ENCODE data around the gene BEST2.

Gene BEST2

DNA sequence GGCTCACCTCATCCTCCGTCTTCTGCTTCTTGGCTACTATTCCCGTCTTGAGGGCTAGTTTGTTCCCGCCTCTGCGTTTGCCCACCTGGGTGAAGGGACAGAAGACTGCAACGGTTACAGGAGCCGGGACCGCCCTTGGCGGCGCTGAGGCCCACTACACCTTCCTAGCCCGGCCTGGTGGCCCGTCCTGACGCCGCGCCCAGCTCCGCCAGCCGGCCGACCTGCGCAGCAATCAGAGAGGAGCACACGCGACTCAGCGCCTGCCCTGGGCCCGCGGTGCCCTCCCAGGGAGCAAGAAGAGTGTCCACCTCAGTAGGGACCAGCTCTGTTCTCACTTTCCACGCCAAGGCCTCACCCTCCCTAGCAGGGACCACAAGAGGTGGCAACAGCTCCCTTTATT lies 20.3 kb upstream of the BEST2 start:
- no peak for DNase-seq

DNA sequence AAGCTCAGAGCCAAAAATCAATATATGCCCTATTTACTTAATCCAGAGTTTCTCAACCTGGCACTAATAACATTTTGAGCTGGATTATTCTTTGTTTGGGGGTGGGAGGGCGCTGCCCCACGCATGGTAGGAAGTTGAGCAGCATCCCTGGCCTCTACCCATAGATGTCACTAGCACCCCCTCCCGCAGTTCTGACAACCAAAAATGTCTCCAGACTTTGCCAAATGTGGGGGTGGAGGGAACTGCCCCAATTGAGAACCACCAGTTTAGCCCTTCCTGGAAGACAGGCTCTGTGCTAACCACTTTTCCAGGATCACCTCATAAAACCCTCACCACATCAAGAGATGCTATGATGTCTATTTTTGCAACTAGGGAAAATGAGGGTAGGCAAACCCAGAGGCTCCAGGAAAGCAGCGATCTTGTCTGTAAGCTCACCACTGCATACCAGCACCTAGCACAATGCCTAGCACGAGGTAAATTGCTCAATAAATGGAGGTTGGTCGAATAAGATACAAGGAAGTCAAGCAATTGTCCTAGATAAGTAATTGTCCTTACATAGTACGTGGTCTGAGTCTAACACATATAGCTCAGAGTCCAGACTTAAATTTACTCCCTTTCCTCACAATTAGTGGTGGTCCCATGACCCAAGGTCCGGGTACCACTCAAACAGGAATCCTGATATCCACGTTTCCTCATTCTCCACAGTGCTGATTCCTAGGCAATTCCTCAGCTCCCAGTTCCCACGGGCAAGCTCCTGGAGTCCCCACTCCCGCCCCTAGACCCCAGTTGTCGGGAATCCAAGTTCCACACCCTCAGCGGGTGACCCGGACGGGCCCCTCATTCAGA lies 18.0 kb upstream of the BEST2 start:
- no peak for DNase-seq

DNA sequence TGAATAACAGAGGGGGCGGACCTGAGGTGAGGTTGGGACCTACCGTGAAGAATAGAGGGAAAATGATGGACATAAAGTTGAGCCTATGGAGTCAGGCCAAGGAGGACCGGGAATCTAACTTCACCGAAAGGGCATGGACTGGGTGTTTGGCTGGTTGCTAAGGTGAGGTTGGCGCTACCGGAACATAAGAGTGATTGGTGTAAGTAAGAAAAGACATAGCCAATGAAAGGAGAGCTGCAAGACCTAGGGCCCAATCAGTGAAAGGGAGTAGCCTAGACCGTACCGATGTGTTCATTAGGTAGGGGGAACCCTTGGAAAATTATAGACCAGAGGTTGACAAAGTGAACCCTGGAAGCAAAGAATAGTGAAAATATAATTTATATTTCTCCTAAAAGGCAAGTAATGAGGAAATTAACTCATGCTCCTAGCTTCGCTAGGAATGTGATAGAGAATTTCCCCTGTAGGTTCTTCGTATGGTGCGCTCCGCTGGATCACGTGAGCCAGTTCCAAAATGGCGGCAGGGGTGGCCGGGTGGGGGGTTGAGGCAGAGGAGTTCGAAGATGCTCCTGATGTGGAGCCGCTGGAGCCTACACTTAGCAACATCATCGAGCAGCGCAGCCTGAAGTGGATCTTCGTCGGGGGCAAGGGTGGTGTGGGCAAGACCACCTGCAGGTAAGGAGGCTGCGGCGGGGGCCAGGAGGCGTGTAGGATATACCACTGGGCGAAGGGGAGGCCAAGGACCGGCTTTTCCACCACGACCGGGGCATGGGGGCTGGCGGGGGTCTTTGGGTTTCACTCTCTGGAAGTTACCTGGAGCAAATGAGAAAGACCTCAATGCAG lies 14.4 kb upstream of the BEST2 start, which contains the start of gene GET3:
Gene GET3, plus strand, starts transcription at position 503 of the 840 bp plus-strand sequence. Its CDS starts 9 bp downstream, at position 512.
- peak; percentile 81 for DNase-seq

DNA sequence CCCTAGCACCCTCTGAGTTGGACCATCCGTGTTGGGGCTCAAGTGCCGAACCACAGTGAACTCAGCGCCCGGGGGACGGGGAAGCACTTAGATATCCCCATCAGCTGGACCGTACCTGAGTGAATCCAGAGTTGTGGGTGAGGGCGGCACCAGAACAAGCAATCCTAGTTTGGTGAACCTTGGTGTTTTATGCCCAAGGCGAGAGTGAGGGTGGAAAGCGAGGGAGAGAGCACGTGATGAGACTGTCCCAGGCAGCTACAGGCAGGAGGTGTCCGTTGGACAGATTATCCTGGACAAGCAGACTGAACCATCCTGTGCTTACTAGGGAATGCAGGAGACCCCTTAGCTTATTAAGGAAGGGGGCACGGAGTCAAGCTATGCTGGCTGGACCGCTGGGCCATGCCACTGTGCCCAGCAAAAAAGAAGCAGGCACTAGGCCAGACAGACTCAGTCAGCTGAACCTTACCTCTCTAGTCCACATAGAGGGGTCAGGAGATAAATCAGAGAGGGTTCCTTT lies 13.7 kb upstream of the BEST2 start:
- no peak for DNase-seq

DNA sequence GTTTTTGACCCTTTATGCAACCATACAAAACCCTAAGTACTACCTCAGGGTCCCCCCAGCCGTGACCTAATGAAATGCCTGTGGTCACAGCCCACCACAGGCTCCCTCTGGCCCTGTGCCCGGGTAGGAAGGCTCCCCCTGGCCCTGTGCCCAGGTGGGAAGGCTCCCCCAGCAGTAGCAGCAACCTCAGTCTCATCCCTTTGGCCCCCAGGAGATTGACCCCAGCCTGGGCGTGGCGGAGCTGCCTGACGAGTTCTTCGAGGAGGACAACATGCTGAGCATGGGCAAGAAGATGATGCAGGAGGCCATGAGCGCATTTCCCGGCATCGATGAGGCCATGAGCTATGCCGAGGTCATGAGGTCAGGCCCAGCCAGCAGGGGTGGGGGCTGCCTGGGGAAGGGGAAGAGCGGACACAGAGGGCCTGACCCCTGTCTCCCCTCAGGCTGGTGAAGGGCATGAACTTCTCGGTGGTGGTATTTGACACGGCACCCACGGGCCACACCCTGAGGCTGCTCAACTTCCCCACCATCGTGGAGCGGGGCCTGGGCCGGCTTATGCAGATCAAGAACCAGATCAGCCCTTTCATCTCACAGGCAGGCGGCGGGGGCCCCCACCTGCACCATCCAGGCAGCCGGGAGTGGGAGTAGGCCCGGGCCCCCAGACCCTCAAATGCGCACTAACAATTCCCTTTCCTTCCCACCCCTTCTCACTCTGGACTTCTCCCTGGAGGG lies 6.3 kb upstream of the BEST2 start:
- no peak for DNase-seq

DNA sequence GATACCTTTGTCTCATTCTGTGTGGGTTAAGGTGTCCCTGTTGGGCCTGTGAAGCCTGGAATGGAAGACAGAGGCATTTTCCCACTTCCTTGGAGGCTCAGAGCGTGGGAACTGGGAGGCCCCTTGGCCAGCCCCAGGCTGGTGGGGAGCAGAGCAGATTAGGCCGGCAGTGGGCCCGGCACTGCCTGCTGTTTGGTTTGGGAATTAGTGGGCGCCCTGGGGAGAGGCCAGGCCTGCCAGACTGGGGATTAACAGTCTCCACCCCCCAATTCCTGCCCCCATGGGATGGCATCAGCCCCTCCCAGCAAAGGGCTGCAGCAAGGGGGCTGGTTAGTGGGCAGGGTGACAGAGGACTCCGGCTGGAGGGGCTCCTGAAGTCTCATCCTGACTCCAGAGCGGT lies 3.1 kb upstream of the BEST2 start:
- DNase-seq: no peak

DNA sequence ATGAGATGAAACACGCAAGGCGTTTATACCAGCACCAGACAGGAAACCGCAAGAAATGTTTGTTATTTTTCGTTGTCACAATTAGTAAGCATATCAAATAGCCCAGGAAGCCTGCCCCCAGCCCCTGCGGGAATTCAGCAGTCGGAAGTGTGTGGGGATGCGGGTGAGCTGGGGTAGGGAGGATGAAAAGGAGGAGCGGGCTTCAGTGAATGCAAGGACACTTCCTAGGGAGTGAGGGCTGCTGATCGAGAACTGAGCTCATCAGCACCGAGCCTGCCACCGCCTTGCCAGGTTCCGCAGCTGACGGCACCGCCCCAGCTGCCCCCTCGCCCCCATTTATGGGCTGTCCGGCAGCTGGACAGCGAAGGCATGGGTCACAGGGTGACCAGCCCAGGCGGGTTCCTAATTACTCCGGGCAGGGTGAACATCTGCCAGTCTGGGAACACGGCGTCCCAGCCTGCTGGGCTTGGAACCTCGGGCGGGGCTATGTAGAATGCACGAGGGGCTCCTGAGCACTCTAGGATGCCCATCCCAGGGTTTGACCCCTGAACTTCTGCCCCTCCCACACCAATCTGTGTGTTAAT lies 1.6 kb upstream of the BEST2 start:
- no peak for DNase-seq

DNA sequence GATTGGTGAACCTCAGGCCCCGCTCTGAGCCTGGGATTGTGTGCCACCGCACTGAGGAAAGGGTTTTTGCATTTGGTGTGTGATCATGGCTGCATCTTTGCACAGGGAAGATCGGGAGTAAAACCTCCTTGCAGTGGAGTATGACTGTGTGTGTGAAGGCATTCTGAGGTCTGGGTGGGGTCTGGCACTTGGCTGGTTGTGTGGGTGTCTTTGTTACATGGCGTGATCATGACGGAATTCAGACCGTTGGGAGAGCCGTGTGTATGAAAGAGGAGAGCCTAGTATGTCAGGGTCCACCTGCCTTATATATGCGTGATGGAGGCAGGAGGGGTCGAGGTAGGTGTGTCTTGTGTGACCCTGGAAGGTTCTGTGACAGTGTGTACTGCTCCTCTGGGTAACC lies 740 bp upstream of the BEST2 start:
- DNase-seq: no peak

DNA sequence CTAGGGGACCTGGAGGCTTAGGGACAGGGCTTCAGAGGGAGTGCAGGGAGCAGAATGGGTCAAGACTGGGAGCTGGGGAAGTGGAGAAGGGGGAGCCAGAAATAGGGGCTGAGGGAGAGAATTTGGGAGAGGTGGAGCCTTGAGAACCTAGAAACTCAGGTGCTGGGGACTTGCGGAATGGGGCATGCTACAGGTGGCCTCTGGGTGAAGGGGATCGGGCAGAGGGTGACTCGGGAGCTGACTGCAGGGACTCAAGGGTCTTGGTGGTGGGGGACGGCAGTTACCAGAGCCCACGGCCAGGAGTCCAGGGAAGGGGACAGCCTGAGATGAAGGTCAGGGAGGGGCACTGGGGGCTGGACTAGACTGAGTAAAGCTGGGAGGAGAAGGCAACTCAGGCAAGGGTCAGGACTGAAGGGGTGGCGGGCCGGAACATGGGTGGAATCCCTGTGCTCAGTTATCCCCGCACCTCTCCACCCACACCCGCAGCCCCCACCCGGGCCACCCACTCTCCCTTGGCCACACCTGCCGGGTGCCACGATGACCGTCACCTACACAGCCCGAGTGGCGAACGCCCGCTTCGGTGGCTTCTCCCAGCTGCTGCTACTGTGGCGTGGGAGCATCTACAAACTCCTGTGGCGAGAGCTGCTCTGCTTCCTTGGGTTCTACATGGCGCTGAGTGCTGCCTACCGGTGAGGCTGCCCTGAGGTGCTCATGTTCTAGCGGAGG lies 628 bp downstream of the BEST2 start:
- no peak for DNase-seq

DNA sequence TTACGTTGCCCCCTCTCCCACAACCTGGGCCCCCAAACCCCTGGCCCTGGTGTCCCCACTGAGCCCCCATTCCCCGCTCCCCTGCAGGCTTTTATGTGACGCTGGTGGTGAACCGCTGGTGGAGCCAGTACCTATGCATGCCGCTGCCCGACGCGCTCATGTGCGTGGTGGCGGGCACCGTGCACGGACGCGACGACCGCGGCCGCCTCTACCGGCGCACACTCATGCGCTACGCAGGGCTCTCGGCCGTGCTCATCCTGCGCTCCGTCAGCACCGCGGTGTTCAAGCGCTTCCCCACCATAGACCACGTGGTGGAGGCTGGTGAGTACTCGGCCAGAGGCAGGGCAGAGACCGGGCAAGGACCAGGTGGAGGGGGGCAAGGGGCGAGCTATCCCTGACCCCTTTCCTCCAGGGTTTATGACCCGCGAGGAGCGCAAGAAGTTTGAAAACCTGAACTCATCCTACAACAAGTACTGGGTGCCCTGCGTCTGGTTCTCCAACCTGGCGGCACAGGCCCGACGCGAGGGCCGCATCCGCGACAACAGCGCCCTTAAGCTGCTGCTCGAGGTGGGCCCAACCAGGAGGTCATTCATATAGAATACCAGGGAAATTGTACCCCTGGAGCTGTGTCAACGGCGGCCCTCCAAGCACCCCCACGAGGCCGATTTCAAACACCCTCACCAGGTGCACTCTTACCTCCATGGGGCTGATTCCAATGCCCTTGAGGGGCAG lies 3.0 kb downstream of the BEST2 start:
- no peak for DNase-seq

DNA sequence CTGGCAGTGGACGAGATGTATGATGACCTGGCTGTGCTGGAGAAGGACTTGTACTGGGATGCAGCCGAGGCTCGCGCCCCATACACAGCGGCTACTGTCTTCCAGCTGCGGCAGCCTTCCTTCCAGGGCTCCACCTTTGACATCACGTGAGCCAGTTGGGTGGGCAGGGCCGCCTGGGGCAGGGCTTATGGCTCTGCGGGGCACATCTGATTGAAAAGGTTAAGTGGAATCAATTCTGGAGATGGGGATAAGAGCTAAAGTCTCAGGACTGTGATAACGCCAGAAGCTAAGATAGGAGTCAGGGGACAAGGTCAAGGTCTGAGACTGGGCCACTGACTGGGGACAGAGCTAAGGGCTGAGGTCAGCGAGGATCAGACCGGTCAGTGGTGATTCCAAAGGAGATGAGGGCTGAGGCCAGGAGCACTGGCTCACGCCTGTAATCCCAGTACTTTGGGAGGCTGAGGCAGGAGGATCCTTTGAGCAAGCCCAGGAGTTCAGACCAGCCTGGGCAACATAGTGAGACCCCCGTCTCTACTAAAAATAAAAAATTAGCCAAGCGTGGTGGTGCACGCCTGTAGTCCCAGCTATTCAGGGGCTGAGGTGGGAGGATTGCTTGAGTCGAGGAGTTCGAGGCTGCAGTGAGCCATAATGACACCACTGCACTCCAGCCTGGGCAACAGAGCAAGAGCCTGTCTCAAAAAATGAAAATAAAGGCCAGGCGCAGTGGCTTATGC lies 4.7 kb downstream of the BEST2 start:
- no peak for DNase-seq

DNA sequence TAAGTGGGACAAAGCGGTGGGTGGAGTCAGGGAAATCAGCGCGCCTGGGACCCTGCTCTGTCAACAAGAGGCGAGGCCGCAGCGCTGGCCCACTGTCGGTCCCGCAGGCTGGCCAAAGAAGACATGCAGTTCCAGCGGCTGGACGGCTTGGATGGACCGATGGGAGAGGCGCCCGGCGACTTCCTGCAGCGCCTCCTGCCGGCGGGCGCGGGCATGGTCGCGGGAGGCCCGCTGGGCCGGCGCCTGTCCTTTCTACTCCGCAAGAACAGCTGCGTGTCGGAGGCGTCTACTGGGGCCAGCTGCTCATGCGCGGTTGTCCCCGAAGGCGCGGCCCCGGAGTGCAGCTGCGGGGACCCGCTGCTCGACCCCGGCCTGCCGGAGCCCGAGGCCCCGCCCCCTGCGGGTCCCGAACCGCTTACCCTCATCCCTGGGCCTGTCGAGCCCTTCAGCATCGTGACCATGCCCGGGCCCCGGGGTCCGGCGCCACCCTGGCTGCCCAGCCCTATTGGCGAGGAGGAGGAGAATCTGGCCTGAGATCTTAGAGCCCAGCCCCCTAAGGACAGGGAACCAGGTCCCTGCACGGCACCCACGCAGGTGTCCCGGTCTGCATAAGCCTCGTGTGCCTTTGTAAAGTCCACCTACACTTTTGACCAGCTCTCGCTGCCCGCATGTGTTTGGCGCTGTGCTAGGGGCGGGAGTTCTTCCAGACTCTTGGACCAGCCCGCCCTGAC lies 6.1 kb downstream of the BEST2 start:
- DNase-seq: peak; percentile 94

DNA sequence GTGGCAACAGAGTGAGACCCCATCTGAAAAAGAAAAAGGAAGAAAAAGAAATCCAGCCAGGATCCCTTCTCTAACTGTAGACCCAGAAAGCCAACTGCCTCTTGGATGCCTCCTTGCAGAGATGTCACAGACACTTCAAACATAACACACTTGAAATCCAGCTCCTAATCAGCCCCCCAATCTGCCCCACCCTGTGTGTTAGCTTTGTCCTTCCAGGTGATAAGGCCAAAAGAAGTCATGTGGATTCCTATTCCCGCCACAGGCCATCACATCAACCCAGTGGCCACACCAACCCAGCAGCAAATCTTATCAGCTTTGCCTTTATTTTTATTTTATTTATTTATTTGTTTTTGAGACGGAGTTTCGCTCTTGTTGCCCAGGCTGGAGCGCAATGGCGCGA lies 8.1 kb downstream of the BEST2 start:
- DNase-seq: no peak

DNA sequence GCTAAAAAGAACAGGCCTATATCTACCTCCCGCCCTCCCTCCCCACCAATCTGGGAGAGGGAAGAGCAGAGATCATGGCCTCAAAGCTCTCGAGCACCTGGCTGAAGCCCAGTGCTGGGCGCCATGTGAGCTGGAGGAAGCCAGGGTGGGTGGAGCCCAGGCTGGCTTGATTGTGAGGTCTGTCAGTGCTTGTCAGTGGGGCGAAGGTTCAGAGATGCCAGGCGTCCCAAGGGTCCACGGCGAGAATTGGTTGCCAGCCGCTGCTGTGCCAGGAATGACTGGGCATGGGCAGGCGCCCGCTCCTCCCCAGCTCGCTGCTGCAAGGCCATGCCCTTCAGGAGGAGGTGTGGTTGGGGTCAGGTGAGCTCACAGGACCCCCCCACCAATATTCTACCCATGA lies 11.5 kb downstream of the BEST2 start:
- no peak for DNase-seq

DNA sequence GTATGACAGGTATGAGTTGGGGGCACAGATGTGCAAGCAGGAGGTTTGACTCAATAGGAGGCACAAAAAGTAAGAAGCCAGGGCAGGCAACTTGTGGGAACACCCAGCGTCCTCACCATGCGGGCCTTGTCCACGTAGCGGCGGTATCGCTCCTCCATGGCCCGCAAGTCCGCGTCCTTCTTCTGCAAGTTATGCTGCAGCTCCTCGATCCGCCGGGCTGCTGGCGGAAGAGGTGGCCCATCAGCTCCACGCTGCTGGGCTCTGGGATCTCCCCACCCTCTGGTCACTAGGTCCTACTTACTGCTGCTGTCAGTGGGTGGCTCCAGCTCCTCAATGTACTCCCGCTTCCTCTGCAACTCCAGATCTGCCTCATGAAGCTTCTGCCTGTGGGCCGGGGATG lies 13.1 kb downstream of the BEST2 start:
- no peak for DNase-seq

DNA sequence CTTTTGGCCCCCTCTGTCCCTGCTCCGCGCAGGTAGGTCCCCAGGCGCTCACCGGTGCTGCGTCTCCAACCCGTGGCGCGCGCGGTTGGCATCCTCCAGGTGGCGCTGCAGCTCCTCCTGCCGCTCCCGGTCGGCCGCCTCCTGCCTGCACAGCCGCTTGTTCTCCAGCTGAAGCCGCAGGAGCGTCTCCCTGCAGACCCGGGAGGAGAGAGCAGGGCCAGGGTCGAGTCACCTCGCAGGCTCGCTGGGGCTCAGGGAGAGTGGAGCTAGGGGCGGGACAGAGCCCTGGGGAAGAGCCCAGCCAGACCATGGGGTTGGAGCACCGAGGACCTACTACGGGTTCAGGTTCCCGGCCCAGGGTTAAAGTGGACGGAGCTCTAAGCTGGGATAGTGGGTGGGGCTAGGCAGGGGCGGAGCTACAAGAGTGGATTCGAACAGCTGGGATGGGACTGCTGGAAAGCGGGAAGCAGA lies 14.5 kb downstream of the BEST2 start:
- DNase-seq: peak; percentile 92

DNA sequence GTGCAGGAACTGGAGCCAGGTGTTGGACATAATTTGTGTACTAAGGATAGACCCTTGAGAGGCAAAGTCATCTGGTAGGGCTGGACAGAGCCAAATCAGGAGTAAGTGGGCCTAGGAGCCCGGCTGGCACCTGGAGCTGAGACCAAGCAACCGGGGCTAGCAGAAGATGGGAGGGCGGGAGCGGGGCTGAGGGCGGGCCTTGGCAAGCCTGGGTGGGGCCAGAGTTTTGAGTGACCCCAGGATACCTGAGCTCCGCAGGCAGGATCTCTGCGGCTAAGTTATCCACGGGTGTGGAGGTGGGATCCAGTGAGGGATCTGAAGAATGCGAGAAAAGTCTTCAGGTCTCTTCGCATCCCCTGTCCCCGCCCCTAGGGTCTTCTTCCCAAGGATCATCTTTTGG lies 15.6 kb downstream of the BEST2 start:
- no peak for DNase-seq

DNA sequence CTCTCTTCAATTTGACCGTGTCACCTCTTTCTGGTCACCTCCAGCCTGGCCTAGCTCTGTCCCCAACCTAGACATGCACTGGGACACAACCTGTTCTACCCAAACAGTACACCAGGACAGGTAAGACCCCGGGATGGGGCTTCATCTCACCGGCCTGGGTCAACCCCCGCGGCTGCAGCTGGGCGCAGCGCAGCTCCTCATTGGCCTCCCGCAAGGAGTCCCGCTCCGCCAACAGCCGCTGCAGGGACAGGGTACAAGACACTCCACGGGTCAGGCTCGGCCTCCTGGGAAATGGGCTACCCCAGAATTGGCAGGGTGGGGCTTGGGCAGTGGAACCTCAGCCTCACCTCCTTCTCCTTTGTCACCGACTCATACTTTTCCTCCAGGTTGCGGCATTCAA lies 16.1 kb downstream of the BEST2 start:
- DNase-seq: no peak

DNA sequence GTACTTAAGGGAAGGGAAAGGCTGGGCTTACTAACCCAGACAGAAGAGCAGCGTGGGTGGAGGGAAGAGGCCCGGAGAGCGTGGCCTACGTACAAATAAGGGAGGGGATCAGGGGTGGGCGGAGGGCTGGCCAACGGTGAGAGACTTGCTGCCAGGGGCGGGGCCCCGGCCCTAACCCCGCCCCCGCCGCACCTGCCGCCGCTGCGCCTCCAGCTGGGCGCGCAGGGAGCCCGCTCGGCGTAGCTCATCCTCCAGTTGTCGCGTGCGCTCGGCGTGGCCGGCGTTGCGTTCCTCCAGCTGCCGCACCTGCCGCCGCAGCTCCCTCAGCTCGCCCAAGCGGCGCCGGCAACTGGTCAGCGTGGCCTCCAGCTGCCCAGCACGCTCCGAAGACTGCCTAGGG lies 18.1 kb downstream of the BEST2 start:
- peak; percentile 87 for DNase-seq

DNA sequence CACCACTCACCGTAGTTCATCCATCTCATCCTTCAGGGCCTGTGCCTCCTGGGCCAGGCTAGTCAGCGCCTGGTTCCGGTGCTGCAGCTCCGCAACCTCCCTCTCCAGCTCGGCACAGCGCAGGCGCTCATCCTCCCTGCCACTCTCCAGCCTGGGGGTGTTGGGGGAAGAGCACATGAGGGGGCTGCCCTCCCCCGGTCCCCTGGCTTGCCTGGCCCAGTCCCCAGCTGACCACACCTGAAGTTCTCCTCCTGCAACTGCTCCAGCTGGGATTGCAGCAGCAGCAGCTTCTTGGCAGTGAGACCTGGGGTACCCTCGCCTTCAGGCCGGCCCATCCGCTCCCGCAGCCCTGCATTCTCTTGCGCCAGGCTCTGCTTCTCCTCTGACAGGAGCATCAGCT lies 19.3 kb downstream of the BEST2 start:
- DNase-seq: no peak

Data from islet precursor cell (in vitro differentiated cells).